ENCODE data around the gene LAMA3. TPM values are rescaled to one million over a fixed set of nuclear protein-coding genes. Genes with fewer than 3 reads are reported as not detected.

Gene LAMA3
- total and polyA plus RNA-seq, 2 of the 13 experiments (the other 11 are each of a cell fraction or from before 2014, with no cell fraction given): 0.45 to 2.2 TPM

DNA sequence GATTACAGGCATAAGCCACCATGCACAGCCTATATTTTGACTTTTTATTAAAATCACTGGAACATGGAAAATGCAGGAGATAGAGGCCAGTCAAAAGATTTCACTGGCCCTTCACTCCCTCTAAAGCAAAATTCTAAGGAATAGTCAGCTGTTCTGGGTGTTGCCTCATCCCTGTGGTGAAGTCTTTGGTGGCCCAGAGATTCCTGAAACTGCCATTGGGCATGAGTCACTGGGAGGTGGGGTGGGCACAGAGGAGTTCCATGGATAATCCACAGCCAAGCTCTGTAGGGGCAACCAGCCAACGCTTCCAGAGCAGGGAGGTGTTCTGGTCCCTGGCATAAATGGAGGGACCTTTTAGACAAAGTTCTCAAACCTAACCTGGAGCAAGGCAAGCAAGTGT lies 235.6 kb downstream of the LAMA3 start:
- no peak overlapping the region for H3K27ac ChIP-seq (ENCODE audit: extremely low read length, insufficient read depth, low read length)
- H3K4me2 ChIP-seq (ENCODE audit: low read depth, low read length): no peak overlapping the region
- intact Hi-C loops (cut with micrococcal nuclease; ENCODE audit: unreplicated experiment): no loop called here
- H3K36me3 ChIP-seq (replicated peaks in 1 of 2; ENCODE audit: control insufficient read depth in 1 of 2, insufficient read depth in 2 of 2, low read length in 2 of 2): no peaks in the 10 kb centered on the region
- in situ Hi-C loops (cut with HindIII; ENCODE audit: extremely low pct_ligation_motif_present, low pct_unique_long_range_greater_than_20kb): no loop called here
- H4K20me1 ChIP-seq (ENCODE audit: insufficient read depth, low read length): no peaks in the 10 kb centered on the region
- H3K27me3 ChIP-seq (ENCODE audit: control insufficient read depth in 1 of 2, insufficient read depth in 2 of 2, low read length in 2 of 2): no peaks in the 10 kb centered on the region
- no peak for DNase-seq (ENCODE audit: low spot score)
- peaks cover 11% of the 10 kb centered on the region for H3K4me1 ChIP-seq (ENCODE audit: insufficient read depth, low read length)
- no peaks in the 10 kb centered on the region for H3K9me3 ChIP-seq (ENCODE audit: low read length)
- no peak overlapping the region for H3K9ac ChIP-seq (ENCODE audit: insufficient read depth, low read depth, low read length)
- H2AFZ ChIP-seq (ENCODE audit: low read length): no peak overlapping the region
- TF ChIP-seq ZNF777 (CRISPR knock-in tag; IDR thresholded peaks at IDR 0.05) (no peak), ZNF563 (CRISPR knock-in tag; IDR thresholded peaks at IDR 0.05) (no peak), KDM4B (CRISPR knock-in tag; IDR thresholded peaks at IDR 0.05) (no peak), ZNF432 (CRISPR knock-in tag; IDR thresholded peaks at IDR 0.05; ENCODE audit: borderline replicate concordance) (no peak), SYNCRIP (IDR thresholded peaks at IDR 0.05; ENCODE audit: insufficient read depth, low read depth, low read length) (no peak), TP53 (CRISPR knock-in tag; conservative IDR thresholded peaks at IDR 0.05) (no peak), ZNF616 (CRISPR knock-in tag; IDR thresholded peaks at IDR 0.05; ENCODE audit: low read depth) (no peak), ZNF124 (CRISPR knock-in tag; IDR thresholded peaks at IDR 0.05) (no peak), DNMT1 (CRISPR knock-in tag; IDR thresholded peaks at IDR 0.05) (no peak), KMT2A (CRISPR knock-in tag; IDR thresholded peaks at IDR 0.05) (no peak), PPARG (CRISPR knock-in tag; conservative IDR thresholded peaks at IDR 0.05) (no peak), NFYC (CRISPR knock-in tag; IDR thresholded peaks at IDR 0.05) (no peak), MTF1 (CRISPR knock-in tag; IDR thresholded peaks at IDR 0.05) (no peak)
- TF ChIP-seq, protein P1, sequence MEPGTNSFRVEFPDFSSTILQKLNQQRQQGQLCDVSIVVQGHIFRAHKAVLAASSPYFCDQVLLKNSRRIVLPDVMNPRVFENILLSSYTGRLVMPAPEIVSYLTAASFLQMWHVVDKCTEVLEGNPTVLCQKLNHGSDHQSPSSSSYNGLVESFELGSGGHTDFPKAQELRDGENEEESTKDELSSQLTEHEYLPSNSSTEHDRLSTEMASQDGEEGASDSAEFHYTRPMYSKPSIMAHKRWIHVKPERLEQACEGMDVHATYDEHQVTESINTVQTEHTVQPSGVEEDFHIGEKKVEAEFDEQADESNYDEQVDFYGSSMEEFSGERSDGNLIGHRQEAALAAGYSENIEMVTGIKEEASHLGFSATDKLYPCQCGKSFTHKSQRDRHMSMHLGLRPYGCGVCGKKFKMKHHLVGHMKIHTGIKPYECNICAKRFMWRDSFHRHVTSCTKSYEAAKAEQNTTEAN (CRISPR knock-in tag; conservative IDR thresholded peaks at IDR 0.05): no peak
- TF ChIP-seq, protein P2, sequence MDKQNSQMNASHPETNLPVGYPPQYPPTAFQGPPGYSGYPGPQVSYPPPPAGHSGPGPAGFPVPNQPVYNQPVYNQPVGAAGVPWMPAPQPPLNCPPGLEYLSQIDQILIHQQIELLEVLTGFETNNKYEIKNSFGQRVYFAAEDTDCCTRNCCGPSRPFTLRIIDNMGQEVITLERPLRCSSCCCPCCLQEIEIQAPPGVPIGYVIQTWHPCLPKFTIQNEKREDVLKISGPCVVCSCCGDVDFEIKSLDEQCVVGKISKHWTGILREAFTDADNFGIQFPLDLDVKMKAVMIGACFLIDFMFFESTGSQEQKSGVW (CRISPR knock-in tag; IDR thresholded peaks at IDR 0.05; ENCODE audit: borderline replicate concordance): no peak
- TF ChIP-seq, protein P3, sequence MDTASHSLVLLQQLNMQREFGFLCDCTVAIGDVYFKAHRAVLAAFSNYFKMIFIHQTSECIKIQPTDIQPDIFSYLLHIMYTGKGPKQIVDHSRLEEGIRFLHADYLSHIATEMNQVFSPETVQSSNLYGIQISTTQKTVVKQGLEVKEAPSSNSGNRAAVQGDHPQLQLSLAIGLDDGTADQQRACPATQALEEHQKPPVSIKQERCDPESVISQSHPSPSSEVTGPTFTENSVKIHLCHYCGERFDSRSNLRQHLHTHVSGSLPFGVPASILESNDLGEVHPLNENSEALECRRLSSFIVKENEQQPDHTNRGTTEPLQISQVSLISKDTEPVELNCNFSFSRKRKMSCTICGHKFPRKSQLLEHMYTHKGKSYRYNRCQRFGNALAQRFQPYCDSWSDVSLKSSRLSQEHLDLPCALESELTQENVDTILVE (CRISPR knock-in tag; IDR thresholded peaks at IDR 0.05): no peak
- TF ChIP-seq, protein P4, sequence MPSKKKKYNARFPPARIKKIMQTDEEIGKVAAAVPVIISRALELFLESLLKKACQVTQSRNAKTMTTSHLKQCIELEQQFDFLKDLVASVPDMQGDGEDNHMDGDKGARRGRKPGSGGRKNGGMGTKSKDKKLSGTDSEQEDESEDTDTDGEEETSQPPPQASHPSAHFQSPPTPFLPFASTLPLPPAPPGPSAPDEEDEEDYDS (CRISPR knock-in tag; IDR thresholded peaks at IDR 0.05): no peak
- TF ChIP-seq, protein P5, sequence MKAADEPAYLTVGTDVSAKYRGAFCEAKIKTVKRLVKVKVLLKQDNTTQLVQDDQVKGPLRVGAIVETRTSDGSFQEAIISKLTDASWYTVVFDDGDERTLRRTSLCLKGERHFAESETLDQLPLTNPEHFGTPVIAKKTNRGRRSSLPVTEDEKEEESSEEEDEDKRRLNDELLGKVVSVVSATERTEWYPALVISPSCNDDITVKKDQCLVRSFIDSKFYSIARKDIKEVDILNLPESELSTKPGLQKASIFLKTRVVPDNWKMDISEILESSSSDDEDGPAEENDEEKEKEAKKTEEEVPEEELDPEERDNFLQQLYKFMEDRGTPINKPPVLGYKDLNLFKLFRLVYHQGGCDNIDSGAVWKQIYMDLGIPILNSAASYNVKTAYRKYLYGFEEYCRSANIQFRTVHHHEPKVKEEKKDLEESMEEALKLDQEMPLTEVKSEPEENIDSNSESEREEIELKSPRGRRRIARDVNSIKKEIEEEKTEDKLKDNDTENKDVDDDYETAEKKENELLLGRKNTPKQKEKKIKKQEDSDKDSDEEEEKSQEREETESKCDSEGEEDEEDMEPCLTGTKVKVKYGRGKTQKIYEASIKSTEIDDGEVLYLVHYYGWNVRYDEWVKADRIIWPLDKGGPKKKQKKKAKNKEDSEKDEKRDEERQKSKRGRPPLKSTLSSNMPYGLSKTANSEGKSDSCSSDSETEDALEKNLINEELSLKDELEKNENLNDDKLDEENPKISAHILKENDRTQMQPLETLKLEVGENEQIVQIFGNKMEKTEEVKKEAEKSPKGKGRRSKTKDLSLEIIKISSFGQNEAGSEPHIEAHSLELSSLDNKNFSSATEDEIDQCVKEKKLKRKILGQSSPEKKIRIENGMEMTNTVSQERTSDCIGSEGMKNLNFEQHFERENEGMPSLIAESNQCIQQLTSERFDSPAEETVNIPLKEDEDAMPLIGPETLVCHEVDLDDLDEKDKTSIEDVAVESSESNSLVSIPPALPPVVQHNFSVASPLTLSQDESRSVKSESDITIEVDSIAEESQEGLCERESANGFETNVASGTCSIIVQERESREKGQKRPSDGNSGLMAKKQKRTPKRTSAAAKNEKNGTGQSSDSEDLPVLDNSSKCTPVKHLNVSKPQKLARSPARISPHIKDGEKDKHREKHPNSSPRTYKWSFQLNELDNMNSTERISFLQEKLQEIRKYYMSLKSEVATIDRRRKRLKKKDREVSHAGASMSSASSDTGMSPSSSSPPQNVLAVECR (CRISPR knock-in tag; IDR thresholded peaks at IDR 0.05; ENCODE audit: borderline replicate concordance): no peak
- TF ChIP-seq, protein P6, sequence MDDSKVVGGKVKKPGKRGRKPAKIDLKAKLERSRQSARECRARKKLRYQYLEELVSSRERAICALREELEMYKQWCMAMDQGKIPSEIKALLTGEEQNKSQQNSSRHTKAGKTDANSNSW (CRISPR knock-in tag; IDR thresholded peaks at IDR 0.05; ENCODE audit: borderline replicate concordance): no peak
- BruUV-seq (replicated peaks): no TSS peak
- FAIRE-seq: no peak
- no peak for ATAC-seq
- CTCF ChIA-PET (ENCODE audit: low intra/inter-chr PET ratio, low total read pairs): no interaction called here
- H3K79me2 ChIP-seq (ENCODE audit: insufficient read depth, low read length): no peaks in the 10 kb centered on the region
- no CpG with 5 or more reads among the region's 1 CpG for WGBS (ENCODE audit: low lambda C conversion rate)
- no peak overlapping the region for H3K4me3 ChIP-seq (replicated peaks in 1 of 3; ENCODE audit: insufficient read depth in 1 of 3, low read depth in 2 of 3, low read length in 3 of 3)
- POLR2A ChIA-PET: no interaction called here
